ENCODE measurements around the gene DNAH7.
A peak's percentile ranks its signal among the peaks of the same experiment; 100 is the strongest.

Gene DNAH7

GRCh38 chr2:196076778-196077568, 8.3 kb upstream of the DNAH7 start:
- DNase-seq = no peak

DNA sequence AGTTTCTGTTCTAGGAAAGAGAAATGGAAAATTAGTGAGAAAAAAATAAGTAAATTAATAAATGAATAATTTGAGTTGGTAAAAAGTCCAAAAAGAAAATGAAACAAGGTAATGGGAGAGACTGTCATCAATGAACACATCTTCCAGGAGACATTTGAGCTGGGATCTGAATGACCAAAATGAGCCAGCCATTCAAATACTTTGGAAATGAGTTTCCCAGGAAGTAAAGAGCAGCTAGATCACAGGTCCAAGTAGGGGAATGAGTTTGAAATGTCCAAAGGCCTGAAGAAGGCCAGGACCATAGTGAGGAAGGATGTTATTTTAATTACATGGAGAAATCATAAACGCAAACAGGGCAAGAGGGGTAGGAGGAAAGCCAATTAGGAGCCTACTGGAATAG, 6.6 kb upstream of the DNAH7 start:
- DNase-seq = no peak

DNA sequence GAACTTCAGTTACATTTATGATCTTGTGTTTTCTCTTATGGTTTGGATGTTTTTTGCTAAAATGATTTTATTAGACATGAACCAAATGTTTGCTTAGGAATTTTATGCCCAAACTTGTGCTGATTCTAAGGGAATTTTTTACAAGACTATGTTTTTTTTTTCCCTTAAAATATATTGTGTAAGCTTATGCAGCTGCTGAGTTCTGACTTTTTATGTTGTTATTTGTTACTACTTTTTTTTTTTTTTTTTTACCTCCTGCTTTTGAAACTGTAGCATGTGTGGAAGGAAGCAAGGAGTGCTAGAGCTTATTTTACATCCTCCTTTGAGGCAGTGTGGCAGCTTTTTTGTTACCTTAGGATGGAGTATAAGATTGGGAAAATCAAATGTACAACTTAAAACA, 6.0 kb upstream of the DNAH7 start:
- DNase-seq = no peak

DNA sequence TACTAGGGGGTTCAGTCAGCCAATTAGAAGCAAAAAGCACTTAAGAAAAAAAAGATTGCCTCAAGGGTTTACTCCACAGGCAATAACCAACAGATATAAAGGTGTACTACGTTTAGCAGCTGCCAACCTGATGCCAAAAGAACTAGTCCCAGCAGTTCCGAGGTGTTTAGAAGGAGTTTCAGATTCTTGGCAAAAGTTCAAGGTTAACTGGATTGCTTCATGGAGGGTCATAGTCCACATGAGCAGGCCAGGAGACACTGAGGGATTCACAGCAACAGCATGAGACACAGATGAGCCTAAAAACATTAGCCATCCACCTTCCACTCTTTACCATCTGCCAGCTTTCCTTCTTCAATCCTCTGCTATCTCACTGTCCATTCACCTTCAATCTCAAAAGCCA, 4.9 kb upstream of the DNAH7 start:
- no peak for DNase-seq

DNA sequence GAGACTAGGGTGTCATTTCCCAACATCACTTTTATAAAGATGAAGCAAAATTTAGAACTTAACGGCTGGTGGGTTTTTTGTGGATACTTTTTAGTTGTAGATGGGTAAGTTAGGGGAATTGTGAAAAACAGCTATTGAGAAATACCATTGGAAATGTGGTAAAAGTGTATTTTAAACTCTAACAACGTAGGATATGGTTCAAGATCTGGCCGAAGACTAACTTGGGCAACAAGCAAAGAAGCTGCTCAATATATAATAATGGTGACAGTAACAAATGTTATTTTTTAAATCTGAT, 1.6 kb downstream of the DNAH7 start:
- no peak for DNase-seq

DNA sequence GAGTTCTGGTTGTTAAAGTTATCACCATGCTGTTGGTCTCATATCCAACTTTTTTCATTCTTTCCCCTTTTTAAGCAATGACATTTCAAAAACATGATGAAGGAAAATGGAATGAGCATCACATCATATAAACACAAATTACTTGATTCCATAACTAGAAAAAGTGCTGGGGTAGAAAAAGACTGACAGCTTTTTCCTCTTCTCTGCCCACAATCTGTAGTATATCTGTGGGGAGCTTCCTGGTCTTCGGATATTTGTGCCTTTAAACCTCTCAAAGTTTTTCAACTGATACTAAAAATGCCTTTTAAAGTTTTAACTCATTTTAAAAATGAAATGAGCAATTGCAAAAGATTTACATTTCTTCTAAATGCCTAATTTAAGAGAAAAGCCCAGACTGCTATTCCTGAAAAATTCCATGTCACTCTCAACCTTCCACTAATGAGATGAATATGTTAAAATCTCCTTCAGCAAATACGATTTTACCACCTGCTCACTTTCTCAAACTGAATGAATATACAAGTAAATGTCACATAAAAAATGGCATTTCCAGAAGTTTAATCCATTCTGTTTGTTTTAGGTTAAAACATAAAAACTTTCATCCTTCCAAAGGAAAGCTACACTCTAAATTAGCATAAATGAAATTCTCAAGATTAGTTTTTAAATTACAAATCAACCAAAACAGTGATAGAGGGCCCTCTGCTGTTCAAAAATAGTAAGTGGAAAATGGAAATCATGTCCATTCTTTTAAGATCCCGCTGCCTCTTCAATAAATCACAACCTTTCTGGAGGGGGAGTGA, 2.1 kb downstream of the DNAH7 start:
- DNase-seq = peak; percentile 30

DNA sequence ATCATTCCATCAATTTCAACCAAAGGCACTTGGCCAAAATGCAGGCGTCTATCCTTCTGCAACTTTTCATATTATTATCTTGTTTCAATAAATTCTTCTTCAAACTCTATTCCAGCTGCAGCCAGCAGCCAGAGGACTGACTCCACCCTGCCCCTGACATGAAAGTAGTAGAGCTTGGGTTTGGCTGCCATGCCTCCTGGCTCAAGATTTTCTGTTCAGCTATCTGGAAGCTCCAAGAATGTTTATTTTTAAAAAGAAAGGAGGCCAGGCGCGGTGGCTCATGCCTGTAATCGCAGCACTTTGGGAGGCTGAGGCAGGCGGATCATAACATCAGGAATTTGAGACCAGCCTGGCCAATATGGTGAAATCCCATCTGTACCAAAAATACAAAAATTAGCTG, 4.9 kb downstream of the DNAH7 start:
- no peak for DNase-seq

DNA sequence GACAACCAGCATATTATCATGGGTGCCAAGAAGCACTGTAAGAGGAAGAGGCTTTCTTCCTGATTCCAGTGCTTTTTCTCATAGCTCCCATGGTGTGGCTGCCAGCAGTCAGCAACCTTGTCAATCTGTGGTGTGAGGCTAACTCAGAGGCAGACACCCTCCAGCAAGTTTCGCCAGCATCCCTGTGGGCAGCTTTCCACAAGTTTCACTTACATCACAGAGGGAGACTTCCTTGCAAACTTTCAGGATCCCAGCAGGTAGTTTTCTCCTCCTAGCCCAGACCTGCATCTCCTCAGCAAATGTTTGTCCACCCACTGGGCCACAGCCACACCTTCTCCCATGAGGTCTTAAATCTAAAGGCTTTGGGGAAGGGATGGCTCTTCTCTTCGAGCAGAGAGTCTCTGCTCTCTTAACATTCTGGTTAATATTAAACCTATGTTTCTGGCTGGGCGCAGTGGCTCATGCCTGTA, 9.1 kb downstream of the DNAH7 start:
- DNase-seq = no peak

DNA sequence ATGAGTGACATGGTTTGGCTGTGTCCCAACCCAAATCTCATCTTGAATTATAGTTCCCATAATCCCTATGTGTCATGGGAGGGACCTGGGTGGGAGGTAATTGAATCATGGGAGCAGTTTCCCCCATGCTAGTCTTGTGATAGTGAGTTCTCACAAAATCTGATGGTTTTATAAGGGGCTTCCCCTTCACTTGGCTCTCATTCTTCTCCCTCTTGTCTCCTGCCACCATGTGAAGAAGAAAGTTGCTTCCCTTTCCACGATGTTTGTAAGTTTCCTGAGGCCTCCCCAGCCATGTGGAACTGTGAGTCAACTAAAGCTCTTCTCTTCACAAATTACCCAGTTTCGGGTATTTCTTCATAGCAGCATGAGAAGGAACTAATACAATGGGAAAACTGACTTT, 14.0 kb downstream of the DNAH7 start:
- no peak for DNase-seq

GRCh38 chr2:196046123-196046917, 22.3 kb downstream of the DNAH7 start:
- DNase-seq = no peak

DNA sequence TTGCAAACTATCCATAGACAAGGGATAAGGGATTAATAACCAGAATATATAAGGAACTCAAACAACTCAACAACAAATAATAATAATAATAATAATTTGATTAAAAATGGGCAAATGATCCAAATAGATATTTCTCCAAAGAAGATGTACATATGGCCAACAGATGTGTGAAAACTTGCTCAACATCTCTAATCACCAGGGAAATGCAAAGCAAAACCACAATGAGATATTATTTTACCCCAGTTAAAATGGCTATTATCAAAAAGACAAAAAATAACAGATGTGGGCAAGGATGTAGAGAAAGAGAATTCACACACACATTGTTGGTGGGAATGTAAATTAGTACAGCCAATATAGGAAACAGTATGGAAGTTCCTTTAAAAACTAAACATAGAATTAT, 26.9 kb downstream of the DNAH7 start:
- DNase-seq = no peak

- no peak for DNase-seq
Measured at GRCh38 chr2:196040218-196040617, 28.4 kb downstream of the DNAH7 start.

DNA sequence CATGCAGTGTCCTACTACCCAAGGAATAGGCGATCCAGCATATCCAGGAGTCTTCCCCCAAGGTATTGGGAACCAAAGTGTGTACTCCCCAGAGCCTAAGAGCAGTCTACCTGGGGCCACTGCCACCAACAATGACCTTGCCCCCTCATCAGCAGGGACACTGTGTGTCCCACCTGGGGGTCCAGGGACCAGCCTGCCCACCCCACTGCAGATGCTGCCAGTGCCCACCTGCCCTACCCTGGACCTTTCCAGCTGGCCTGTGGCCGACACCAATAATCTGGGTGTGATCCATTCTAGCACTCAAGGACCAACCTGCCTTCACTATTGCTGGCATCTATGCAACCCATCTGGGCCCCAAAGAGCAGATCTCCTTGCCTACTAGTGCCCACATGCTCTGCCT, 32.2 kb downstream of the DNAH7 start:
- no peak for DNase-seq

DNA sequence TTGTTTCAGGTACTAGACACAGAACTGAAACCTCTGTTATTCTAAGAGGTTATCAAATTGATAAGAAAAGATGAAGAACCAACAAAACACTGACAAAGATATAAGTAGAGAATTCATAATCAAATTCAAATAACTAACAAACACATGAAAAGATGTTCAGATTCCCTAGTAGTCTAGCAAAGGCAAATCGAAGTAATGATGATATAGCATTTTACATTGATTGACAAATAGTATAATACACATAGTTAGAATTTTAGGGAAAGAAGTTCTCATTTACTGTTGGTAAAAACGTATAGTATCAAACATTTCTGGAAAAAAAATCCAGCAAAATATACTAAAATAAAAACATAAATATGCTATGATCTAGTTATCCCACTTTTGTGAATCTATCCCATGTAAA, 50.6 kb downstream of the DNAH7 start:
- DNase-seq = no peak

DNA sequence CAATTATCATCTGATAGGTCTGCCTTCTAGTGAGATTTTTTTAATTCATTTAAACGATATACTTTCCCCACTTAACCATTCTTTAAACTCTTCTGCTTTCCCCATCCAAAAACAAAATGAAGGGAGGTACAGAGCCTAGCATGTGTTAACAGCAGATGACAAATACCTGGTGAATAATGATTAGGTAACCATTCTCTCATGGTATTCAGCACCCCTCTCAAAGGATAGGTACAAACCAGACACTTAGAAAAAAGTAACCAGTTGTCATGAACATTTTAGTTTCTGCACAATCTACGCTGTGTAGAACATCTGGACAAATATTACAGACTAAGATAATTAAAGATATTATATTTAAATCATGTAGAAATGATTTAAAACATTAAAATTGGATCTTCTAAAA, 56.3 kb downstream of the DNAH7 start:
- DNase-seq = no peak

GRCh38 chr2:196000551-196000950, 68.1 kb downstream of the DNAH7 start:
- DNase-seq = no peak

DNA sequence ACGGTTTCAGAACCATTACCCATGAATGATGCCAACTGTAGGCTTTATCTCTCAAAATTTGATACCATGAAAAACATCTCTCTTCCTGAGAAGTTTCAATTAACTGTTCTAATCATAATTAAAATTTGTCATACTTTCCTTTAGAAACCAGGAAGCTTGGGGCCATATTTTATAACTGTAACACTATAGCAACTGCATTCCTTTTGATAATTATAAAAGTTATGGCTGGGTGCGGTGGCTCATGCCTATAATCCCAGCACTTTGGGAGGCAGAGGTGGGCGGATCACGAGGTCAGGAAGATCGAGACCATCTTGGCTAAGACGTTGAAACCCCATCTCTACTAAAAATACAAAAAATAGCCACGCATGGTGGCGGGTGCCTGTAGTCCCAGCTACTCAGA, 70.6 kb downstream of the DNAH7 start:
- no peak for DNase-seq

DNA sequence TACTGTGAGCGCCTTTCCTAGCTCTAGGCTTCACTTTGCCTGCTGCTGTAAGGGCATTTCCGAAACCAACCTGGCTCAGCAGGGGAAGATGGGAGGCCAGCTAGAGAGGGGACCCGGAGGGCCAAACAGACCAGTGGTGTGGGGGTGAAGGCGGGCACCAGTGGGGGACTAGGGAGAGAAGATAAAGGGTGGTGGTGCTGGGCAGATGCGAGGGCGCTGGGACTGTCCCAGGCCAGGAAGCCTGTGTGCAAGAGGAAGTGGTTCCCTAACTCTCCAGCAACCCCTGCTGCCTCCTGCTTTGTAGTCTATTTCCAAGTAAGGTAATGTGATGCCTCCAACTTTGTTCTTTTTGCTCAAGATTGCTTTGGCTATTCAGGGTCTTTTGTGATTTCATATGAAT, 73.1 kb downstream of the DNAH7 start:
- no peak for DNase-seq

- no peak for DNase-seq
Measured at GRCh38 chr2:195993623-195994022, 75.0 kb downstream of the DNAH7 start.

DNA sequence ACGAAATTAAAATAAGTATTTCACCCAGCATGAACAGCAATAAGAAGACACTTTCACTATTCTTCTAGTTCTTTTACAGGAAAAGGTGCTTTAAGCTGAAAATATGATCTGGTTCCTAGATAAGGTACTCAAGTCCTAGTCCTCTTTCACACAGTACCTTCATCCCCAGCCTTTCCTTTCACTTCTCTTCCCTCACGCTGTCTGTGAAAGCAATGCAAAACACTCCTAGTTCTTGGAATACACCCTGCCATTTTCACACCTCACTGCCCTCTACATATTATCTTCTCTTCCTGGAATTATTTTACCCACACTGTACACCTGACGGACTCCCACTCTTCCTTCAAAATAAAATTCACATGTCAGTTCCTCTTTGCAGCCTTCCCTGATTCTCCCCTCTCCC, 82.9 kb downstream of the DNAH7 start:
- no peak for DNase-seq

DNA sequence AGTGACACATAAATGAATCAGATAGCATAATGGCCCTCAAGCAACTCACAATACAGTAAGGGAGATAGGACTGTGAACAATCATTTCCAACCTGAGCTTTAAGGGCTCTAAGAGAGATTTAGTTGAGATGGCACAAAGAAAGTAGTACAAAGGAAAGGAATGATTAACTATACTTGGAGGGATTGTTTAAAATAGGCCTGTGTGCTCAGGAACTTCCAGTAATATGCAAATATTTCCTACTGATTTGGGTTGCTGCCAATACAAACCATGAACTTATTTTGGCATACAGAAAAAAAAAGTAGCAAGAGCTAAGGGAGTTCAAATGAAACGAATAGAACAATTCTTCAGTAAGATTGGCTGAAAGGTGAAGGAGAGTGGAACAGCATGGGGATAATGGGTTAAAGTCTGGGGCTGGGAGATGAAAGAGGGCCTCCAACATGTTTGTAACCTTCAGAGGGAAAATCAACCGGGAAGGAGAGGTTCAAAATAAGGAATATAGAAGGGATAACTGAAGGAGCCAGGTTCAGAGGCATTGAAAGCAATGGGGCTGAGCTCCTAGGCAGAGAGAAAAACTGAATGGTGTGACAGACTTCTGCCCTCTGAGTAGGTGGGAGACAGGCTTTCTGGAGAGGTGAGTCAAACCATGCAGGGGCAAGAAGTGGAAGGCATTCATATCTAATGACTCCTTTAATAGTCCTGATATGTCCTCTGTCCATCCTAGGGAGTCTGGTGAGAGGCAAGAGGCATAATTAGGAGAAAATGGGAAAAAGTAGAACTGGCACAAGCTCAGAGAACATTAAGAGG, 83.5 kb downstream of the DNAH7 start:
- DNase-seq = no peak

DNA sequence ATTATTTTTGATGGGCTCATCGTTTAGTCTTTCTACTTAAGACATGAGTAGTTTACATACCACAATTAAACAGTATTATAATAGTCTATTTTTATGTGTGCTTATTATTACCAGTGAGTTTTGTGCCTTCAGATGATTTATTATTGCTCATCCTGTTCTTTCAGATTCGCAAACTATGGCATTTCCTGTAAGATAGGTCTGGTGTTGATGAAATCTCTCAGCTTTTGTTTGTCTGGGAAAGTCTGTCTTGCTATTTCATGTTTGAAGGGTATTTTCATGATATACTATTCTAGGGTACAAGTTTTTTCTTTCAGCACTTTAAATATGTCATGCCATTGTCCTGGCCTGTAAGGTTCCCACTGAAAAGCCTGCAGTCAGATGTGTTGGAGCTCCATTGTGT, 101.3 kb downstream of the DNAH7 start:
- no peak for DNase-seq

GRCh38 chr2:195961873-195962272, 106.8 kb downstream of the DNAH7 start:
- DNase-seq = no peak

Data from retina (tissue), 1 donor.